HCT116 (cell line): ENCODE data around the gene STK39. TPM values are rescaled to one million over a fixed set of nuclear protein-coding genes. Genes with fewer than 3 reads are reported as not detected.

Source experiments
- ATAC-seq: fragments of 200-7000 bp; cut with Tn5 transposase; 2 replicates; pipeline ENCODE4 v1.9.1; 2020; ENCODE audit warnings: mild to moderate bottlenecking, moderate library complexity
- BruUV-seq: library from RNA; stranded (reverse); fragments of 400-500 nt; replicated peaks from 2 replicates; lab custom pipeline; 2021; lab: Mats Ljungman, UMichigan
- CTCF ChIA-PET: fragments of 300-600 bp; sonication (Branson Sonifier 250); formaldehyde crosslinking; loops from one replicate; lab custom pipeline; 2021; ENCODE audit warnings: antibody characterized with exemption; lab: Charles Lee
- POLR2A ChIA-PET: fragments of 300-600, 350-600 bp; sonication (Branson Sonifier 250); formaldehyde crosslinking; loops from one replicate; lab custom pipeline; 2021; ENCODE audit warnings: antibody characterized with exemption; lab: Charles Lee
- RAD21 ChIA-PET, 2 experiments: fragments of 300-600 bp; sonication (Branson Sonifier 250); formaldehyde crosslinking; loops; one replicate each; lab custom pipeline; 2023; ENCODE audit warnings: low total read pairs in 2 of 2; ENCODE audit not compliant: uncharacterized antibody in 2 of 2, unreplicated experiment in 2 of 2, low non-redundant PET in 1 of 2; lab: Charles Lee
- DNase-seq: peaks from one replicate; pipeline ENCODE4 v3.0.0-alpha.2; 2010; ENCODE audit warnings: low read depth, low spot score
- H2AFZ ChIP-seq: fragments of 200-600 bp; shearing (Covaris generic), sonication (generic); 2 replicates; pipeline ENCODE4 v1.6.1; 2017; ENCODE audit warnings: low read depth, mixed run types, mixed read lengths, antibody characterized with exemption, low read length; ENCODE audit not compliant: poor library complexity, severe bottlenecking
- H3K27ac ChIP-seq: 2 replicates; pipeline ENCODE4 v1.5.1; 2012; ENCODE audit warnings: low read depth, low read length
- H3K27me3 ChIP-seq: fragments of 200-600 bp; sonication (generic); 2 replicates; pipeline ENCODE4 v1.6.1; 2016; ENCODE audit warnings: mixed run types, low read length, mixed read lengths; ENCODE audit not compliant: insufficient read depth
- H3K36me3 ChIP-seq, 2 experiments: fragments of 200-500 bp in 1 of 2; fragments of 200-600 bp in 1 of 2; sonication (Bioruptor generic) in 1 of 2; sonication (generic) in 1 of 2; 2 replicates each; pipeline versions ENCODE4 v1.5.1 to v1.6.1; 2014 to 2016; ENCODE audit warnings: low read length in 2 of 2, inconsistent platforms in 1 of 2, mixed read lengths in 1 of 2, mixed run types in 1 of 2; ENCODE audit not compliant: insufficient read depth in 2 of 2, control insufficient read depth in 1 of 2
- H3K4me1 ChIP-seq, 2 experiments: fragments of 200-600 bp in 1 of 2; sonication (generic) in 1 of 2; 2 replicates each; pipeline versions ENCODE4 v1.5.1 to v1.6.1; 2012 to 2017; ENCODE audit warnings: low read length in 2 of 2, inconsistent platforms in 1 of 2, mild to moderate bottlenecking in 1 of 2, mixed read lengths in 1 of 2, mixed run types in 1 of 2, moderate library complexity in 1 of 2; ENCODE audit not compliant: insufficient read depth in 2 of 2, control insufficient read depth in 1 of 2
- H3K4me2 ChIP-seq: fragments of 200-600 bp; sonication (generic); 2 replicates; pipeline ENCODE4 v1.6.1; 2017; ENCODE audit warnings: mixed run types, low read length, mixed read lengths
- H3K4me3 ChIP-seq, 2 experiments: fragments of 200-600 bp in 1 of 2; sonication (generic) in 1 of 2; replicated peaks in 1 of 2; 2 replicates each; pipeline ENCODE4 v1.5.1; 2011 to 2016; ENCODE audit warnings: low read length in 2 of 2, control low read depth in 1 of 2, low read depth in 1 of 2, mild to moderate bottlenecking in 1 of 2, mixed read lengths in 1 of 2, mixed run types in 1 of 2
- H3K79me2 ChIP-seq: fragments of 200-600 bp; sonication (generic); 2 replicates; pipeline ENCODE4 v1.6.1; 2017; ENCODE audit warnings: mild to moderate bottlenecking, mixed run types, low read length, moderate library complexity, mixed read lengths; ENCODE audit not compliant: insufficient read depth
- H3K9ac ChIP-seq: fragments of 200-600 bp; sonication (generic); 2 replicates; pipeline ENCODE4 v1.6.1; 2016; ENCODE audit warnings: low read length, mixed read lengths
- H3K9me2 ChIP-seq: fragments of 200-600 bp; sonication (generic), shearing (Covaris generic); 2 replicates; pipeline ENCODE4 v1.6.1; 2017; ENCODE audit warnings: mixed run types, mild to moderate bottlenecking, moderate library complexity; ENCODE audit not compliant: insufficient read depth
- H3K9me3 ChIP-seq, 2 experiments: fragments of 200-500 bp in 1 of 2; fragments of 200-600 bp in 1 of 2; sonication (Bioruptor generic) in 1 of 2; sonication (generic) in 1 of 2; 2 replicates each; pipeline ENCODE4 v1.6.1; 2014 to 2017; ENCODE audit warnings: low read length in 2 of 2, mixed read lengths in 2 of 2, inconsistent platforms in 1 of 2, low read depth in 1 of 2, mild to moderate bottlenecking in 1 of 2, mixed run types in 1 of 2, moderate library complexity in 1 of 2; ENCODE audit not compliant: control insufficient read depth in 1 of 2, insufficient read depth in 1 of 2
- H4K20me1 ChIP-seq: fragments of 200-600 bp; sonication (generic), shearing (Covaris generic); 2 replicates; pipeline ENCODE4 v1.6.1; 2017; ENCODE audit warnings: mixed run types, mild to moderate bottlenecking, moderate library complexity; ENCODE audit not compliant: insufficient read depth
- CBX3 ChIP-seq: IDR thresholded peaks from 2 replicates; pipeline ENCODE4 v1.6.1; 2012; ENCODE audit warnings: low read depth
- CEBPB ChIP-seq: IDR thresholded peaks from 2 replicates; pipeline ENCODE4 v1.6.1; 2012; ENCODE audit warnings: low read depth
- CTCF ChIP-seq, 3 experiments: fragments of 200-600 bp in 1 of 3; sonication (generic) in 1 of 3; IDR thresholded peaks in 2 of 3; conservative IDR thresholded peaks in 1 of 3; 2 replicates each; pipeline ENCODE4 v1.5.1; 2012 to 2017; ENCODE audit warnings: low read depth in 2 of 3, low read length in 2 of 3, antibody characterized with exemption in 1 of 3, borderline replicate concordance in 1 of 3, control low read depth in 1 of 3, mild to moderate bottlenecking in 1 of 3, mixed read lengths in 1 of 3, mixed run types in 1 of 3, moderate library complexity in 1 of 3; ENCODE audit not compliant: insufficient read depth in 1 of 3
- EGR1 ChIP-seq: IDR thresholded peaks from 2 replicates; pipeline ENCODE4 v1.6.1; 2012; ENCODE audit warnings: low read depth
- ELF1 ChIP-seq: IDR thresholded peaks from 2 replicates; pipeline ENCODE4 v1.6.1; 2012; ENCODE audit warnings: low read depth, borderline replicate concordance
- EZH2 ChIP-seq: fragments of 200-600 bp; sonication (generic); IDR thresholded peaks from 2 replicates; pipeline ENCODE4 v1.6.1; 2017; ENCODE audit warnings: antibody characterized with exemption, mixed run types
- EZH2phosphoT487 ChIP-seq: fragments of 200-600 bp; IDR thresholded peaks from 2 replicates; pipeline ENCODE4 v1.6.1; 2018; ENCODE audit warnings: antibody characterized with exemption, borderline replicate concordance
- FOSL1 ChIP-seq: IDR thresholded peaks from 2 replicates; pipeline ENCODE4 v1.6.1; 2012; ENCODE audit warnings: low read depth
- POLR2A ChIP-seq: IDR thresholded peaks from 2 replicates; pipeline ENCODE4 v1.7.0; 2011; ENCODE audit warnings: borderline replicate concordance; ENCODE audit not compliant: insufficient read depth, insufficient read length; ENCODE audit errors: extremely low read depth
- POLR2AphosphoS5 ChIP-seq: IDR thresholded peaks from 2 replicates; pipeline ENCODE4 v1.6.1; 2011; ENCODE audit warnings: mild to moderate bottlenecking, low read depth, low read length, moderate library complexity
- RAD21 ChIP-seq: IDR thresholded peaks from 2 replicates; pipeline ENCODE4 v1.6.1; 2012; ENCODE audit warnings: low read depth, mild to moderate bottlenecking
- SIN3A ChIP-seq: IDR thresholded peaks from 2 replicates; pipeline ENCODE4 v1.6.1; 2012; ENCODE audit warnings: low read depth
- SP1 ChIP-seq: IDR thresholded peaks from 2 replicates; pipeline ENCODE4 v1.6.1; 2012; ENCODE audit warnings: low read depth
- SRF ChIP-seq: IDR thresholded peaks from 2 replicates; pipeline ENCODE4 v1.6.1; 2012; ENCODE audit warnings: low read depth
- TCF7L2 ChIP-seq: IDR thresholded peaks from 2 replicates; pipeline ENCODE4 v1.7.0; 2011; ENCODE audit warnings: borderline replicate concordance, inconsistent platforms; ENCODE audit not compliant: insufficient read depth, insufficient read length; ENCODE audit errors: extremely low read depth
- YY1 ChIP-seq: IDR thresholded peaks from 2 replicates; pipeline ENCODE4 v1.6.1; 2011; ENCODE audit warnings: low read length, low read depth, moderate library complexity, mild to moderate bottlenecking; ENCODE audit not compliant: insufficient replicate concordance; ENCODE audit errors: extremely low read depth
- ZBTB33 ChIP-seq: IDR thresholded peaks from 2 replicates; pipeline ENCODE4 v1.6.1; 2011; ENCODE audit warnings: mild to moderate bottlenecking, low read length, moderate library complexity; ENCODE audit not compliant: insufficient replicate concordance; ENCODE audit errors: extremely low read depth
- intact Hi-C: fragments of 100-400 bp; cut with micrococcal nuclease; formaldehyde crosslinking; loops from 2 replicates; pipeline ENCODE4 v1.10.0; 2022
- total RNA-seq: library from RNA; stranded (reverse); gene quantifications from one replicate; pipeline ENCODE4 v1.2.1, GENCODE V29; 2021; ENCODE audit not compliant: unreplicated experiment

The STK39 gene
- total RNA-seq, 1 experiment from 2014 or later: 118 TPM

GRCh38 chr2:168255103-168255502 lies 7.7 kb upstream of the STK39 start:
- ChIA-PET POLR2A (no interaction called here), CTCF (no interaction called here), RAD21 (no interaction called here)
- Histone ChIP-seq H4K20me1 (no peaks in the 10 kb centered on the region), H3K79me2 (no peaks in the 10 kb centered on the region), H3K4me1 (peaks cover 10 to 20% of the 10 kb centered on the region in 2 experiments; a peak in 3 of 4 replicates), H3K9ac (no peak overlapping the region), H3K36me3 (no peaks in the 10 kb centered on the region), H2AFZ (peak overlapping the region; percentile 93), H3K9me2 (no peaks in the 10 kb centered on the region), H3K27me3 (no peaks in the 10 kb centered on the region), H3K9me3 (peaks cover 0 to 5% of the 10 kb centered on the region in 2 experiments; a peak in 1 of 4 replicates), H3K4me2 (peak overlapping the region; percentile 42), H3K27ac (peak overlapping the region; percentile 42; the same call in 1 of the 2 replicates), H3K4me3 (no peak overlapping the region)
- TF ChIP-seq ELF1 (no peak), EZH2phosphoT487 (no peak), CBX3 (no peak), CEBPB (no peak), SIN3A (no peak), YY1 (no peak), EZH2 (no peak), EGR1 (no peak), POLR2A (no peak), CTCF (IDR thresholded peaks at IDR 0.05 in 2 of 3, conservative IDR thresholded peaks at IDR 0.05 in 1 of 3; ENCODE audit: borderline replicate concordance in 1 of 3, insufficient read depth in 1 of 3, low read depth in 2 of 3, low read length in 2 of 3) (no peak), FOSL1 (no peak), SP1 (no peak), TCF7L2 (no peak), SRF (no peak), POLR2AphosphoS5 (no peak), ZBTB33 (no peak), RAD21 (no peak)
- BruUV-seq: no TSS peak
- intact Hi-C loops: no loop called here
- ATAC-seq (no peak), DNase-seq (no peak)
